Measurements from ENCODE around the gene KIN.

DNA sequence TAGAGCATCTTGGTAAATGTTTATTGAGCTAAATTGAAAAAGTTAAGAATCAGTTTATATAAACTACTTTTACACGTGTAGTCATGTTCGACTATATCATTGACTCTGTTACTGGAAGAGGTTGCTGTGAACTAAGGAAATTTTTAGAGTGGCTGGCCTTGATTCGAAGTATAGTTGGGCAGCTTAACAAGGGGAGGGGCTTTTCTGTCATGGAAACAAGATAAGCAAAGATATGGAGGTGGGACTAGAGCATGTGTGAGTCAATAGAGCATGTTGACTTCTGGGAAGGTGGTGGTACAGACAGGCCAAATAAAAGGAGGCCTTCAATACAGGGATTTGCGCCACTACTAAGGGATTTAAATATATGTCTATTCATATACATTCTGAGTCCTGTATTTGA lies 7.8 kb upstream of the KIN start:
- TF ChIP-seq EZH2phosphoT487 (IDR thresholded peaks at IDR 0.05; ENCODE audit: borderline replicate concordance), result no peak
- TF ChIP-seq, protein P1, sequence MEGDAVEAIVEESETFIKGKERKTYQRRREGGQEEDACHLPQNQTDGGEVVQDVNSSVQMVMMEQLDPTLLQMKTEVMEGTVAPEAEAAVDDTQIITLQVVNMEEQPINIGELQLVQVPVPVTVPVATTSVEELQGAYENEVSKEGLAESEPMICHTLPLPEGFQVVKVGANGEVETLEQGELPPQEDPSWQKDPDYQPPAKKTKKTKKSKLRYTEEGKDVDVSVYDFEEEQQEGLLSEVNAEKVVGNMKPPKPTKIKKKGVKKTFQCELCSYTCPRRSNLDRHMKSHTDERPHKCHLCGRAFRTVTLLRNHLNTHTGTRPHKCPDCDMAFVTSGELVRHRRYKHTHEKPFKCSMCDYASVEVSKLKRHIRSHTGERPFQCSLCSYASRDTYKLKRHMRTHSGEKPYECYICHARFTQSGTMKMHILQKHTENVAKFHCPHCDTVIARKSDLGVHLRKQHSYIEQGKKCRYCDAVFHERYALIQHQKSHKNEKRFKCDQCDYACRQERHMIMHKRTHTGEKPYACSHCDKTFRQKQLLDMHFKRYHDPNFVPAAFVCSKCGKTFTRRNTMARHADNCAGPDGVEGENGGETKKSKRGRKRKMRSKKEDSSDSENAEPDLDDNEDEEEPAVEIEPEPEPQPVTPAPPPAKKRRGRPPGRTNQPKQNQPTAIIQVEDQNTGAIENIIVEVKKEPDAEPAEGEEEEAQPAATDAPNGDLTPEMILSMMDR (conservative IDR thresholded peaks at IDR 0.05; ENCODE audit: low read length), result no peak

All from Loucy (cell line).